Measurements from ENCODE around the gene OS9.

Gene OS9

GRCh38 chr12:57724003-57724935 is 30.3 kb downstream of the OS9 start:
- no peak for DNase-seq

- DNase-seq, result no peak
These were observed 31.2 kb downstream of the OS9 start for GRCh38 chr12:57724936-57725740.

DNA sequence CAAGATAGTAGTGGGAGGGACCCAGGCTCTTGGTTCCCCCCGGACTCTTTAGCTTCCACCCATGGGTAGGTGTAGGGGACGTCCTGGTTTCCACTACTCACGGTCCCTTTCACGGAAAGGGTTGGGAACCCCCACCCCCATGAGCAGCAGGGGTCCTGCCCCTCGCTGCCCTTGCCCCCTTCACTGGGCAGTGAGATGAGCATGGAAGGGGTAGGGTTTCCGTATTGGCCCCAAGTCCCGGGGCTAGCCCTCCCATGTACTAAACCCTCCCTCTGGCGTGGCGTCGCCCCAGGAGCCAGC is 31.9 kb downstream of the OS9 start:
- no peak for DNase-seq

- peak; percentile 100 for DNase-seq
These were observed 32.4 kb downstream of the OS9 start for GRCh38 chr12:57726151-57726883.

- no peak for DNase-seq
These were observed 33.2 kb downstream of the OS9 start for GRCh38 chr12:57726884-57727757.

DNA sequence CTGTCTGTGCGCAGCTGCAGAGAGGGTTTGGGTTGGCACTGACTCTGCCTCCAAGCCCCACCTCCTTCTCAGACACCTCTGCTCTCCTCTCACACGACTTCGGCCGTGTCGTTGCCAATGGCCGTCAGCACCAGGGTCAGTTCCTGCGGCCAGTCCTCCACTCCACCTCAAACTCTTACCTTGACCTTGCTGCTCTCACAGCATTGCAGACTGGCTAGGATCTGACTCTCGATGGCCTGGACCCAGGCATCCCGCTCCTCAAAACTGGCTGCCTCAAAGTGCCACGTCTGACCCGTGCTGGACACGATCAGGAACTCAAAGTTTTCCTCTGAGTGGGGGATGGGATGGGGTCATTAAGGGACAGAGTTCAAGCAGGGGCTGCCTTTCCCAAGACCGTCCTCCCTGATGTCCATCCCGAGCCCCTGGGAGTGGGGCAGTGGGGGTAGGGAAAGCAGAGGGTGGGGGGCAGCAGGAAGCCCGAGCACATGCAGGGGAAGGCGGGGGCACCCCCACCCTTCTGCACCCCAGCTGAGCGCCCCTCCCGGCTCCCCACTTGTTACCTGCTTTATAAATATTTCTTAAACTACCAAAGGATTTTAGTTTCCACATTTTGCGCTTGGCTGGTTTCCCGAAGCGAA is 33.9 kb downstream of the OS9 start:
- no peak for DNase-seq

DNA sequence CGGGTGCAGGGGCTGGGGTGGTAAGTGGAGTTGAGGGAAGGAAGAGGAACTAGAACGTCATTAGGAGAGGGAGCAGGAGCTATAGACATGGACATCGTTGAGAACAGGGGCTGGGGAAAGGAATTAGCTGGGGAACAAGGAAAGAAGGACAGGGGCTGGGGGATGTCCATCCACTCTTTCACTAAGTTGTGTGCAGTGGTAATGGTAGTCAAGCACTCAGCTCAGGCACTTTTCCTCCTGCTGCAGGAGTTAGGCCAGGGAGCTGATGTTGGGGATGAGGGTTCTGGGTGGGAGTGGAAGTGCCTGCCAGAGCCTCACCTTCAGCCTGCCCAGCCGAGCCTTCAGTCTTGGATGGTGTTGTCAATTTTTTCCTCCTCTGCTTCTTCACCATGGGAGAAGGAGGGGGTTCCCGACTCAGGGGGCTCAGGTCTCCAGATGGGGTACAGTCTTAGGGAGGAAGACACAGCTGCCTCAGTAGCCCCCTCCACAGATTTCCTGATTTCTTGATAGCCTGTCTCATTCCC is 35.5 kb downstream of the OS9 start:
- DNase-seq, result no peak

- DNase-seq, result no peak
These were observed 36.6 kb downstream of the OS9 start for GRCh38 chr12:57730336-57731067.

- DNase-seq, result no peak
These were observed 37.6 kb downstream of the OS9 start for GRCh38 chr12:57731411-57732080.

- DNase-seq, result no peak
These were observed 38.3 kb downstream of the OS9 start for GRCh38 chr12:57732270-57732669.

- no peak for DNase-seq
These were observed 39.0 kb downstream of the OS9 start for GRCh38 chr12:57732726-57733593.

GRCh38 chr12:57733928-57734327 is 40.0 kb downstream of the OS9 start:
- DNase-seq, result no peak

DNA sequence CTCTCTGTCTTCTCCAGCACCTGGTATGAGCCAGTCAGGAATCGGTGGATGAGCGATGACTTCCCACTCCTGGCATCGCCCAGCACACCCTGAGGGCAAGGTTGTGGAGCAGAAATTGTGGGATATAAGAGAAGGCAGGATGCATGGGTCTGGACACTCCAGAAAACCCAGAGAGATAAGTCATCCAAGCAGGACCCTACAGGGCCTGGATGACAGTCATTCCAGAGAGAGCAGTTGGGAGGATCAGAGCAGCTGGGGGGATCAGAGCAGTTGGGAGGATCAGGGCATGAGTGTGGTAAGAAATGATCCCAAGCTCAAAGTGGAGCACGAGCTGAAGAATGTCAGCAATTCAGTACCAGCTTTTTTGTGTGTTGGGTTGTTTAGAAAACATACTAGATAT is 40.7 kb downstream of the OS9 start:
- DNase-seq, result peak; percentile 91

- peak; percentile 98 for DNase-seq
These were observed 41.4 kb downstream of the OS9 start for GRCh38 chr12:57735198-57735855.

DNA sequence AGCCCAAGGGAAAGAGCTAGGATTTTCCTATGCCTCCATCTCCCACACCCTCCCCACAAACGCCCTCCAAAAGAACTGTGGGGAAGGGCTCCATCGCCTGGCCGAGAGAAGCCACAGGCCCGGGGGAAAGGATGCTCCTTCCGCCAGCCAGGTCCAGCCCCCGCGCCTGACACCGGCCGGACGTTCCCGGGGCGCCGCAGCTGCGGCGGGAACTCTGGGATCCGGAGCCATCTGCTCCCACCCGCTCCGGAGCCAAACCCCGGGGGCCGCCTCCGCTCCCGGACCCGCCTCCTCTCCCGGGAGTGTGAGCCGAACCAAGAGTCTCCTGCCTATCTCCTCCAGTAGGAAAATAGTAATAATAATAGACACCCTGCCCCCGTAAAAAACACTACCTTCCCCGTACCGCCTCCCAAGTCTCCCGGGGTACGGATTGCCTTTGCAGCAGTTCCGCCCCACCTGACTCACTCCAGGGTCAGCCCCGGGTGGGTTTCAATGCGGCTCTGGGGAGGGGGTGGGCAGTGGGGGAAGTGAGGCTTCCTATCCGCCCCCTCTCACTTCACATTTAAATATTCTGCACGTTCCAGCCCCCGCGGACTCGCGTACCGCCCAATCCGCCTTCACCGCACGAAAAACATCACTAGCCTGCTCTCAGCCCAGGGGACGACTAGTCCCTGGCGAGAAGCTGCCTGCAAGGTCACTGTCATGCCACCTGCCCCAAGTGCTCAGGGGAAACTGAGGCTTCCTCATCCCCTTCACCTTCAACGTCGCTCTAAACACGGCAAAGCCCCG is 42.2 kb downstream of the OS9 start:
- DNase-seq, result peak; percentile 99

DNA sequence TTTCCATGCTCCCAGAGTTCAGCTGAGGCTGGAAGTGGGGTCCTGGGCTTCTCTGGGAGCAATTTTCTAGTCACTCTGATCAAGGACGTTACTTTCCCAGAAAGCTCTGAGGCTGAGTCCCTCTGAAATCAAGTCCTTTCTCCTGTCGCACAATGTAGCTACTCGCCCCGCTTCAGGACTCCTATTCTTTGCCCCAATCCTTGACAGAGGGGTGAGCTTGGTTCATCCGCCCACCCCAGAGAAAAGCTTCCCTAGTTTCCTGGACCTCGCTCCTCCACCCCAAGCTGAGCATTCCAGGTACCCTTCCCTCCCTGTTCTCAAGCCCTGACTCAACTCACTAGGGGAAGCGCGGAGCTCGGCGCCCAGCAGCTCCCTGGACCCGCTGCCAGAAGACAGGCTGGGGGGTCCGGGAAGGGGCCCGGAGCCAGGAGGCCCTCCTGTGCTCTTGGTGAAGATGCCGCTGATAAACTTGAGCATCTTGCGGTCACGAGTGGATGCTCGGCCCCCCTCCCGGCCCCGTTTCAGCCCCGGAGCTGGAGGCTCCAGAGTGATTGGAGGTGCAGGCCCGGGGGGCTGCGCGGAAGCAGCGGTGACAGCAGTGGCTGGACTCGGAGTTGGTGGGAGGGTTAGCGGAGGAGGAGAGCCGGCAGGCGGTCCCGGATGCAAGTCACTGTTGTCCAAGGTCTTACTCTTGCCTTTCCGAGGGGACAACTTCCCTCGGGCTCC is 43.0 kb downstream of the OS9 start:
- no peak for DNase-seq

Data from T1000 (cell line).